Mesodermal cell (in vitro differentiated cells): ENCODE measurements around the gene DOCK2.

Experiments used
- H3K27ac ChIP-seq: 2 replicates; pipeline ENCODE4 v1.7.0; 2013; ENCODE audit warnings: mild to moderate bottlenecking, low read depth, low read length, moderate library complexity; ENCODE audit not compliant: severe bottlenecking
- H3K36me3 ChIP-seq: 2 replicates; pipeline ENCODE4 v1.7.1; 2013; ENCODE audit warnings: mild to moderate bottlenecking, low read length, moderate library complexity; ENCODE audit not compliant: control insufficient read depth, insufficient read depth
- H3K4me1 ChIP-seq: one replicate; pipeline ENCODE4 v1.7.1; 2013; ENCODE audit warnings: mild to moderate bottlenecking, low read length; ENCODE audit not compliant: insufficient read depth, control insufficient read depth, poor library complexity, severe bottlenecking
- H3K4me3 ChIP-seq: 2 replicates; pipeline ENCODE4 v1.7.0; 2013; ENCODE audit warnings: low read length, control low read depth, mild to moderate bottlenecking; ENCODE audit not compliant: insufficient read depth, poor library complexity, severe bottlenecking; ENCODE audit errors: extremely low read depth
- H3K9me3 ChIP-seq: 2 replicates; pipeline ENCODE4 v1.7.1; 2013; ENCODE audit warnings: mild to moderate bottlenecking, low read length, moderate library complexity; ENCODE audit not compliant: control insufficient read depth
- WGBS, 2 experiments: methylation state at CpG; one replicate each; pipeline ENCODE4 v1.1.5; 2013; ENCODE audit warnings: missing lambda C conversion rate in 2 of 2; ENCODE audit not compliant: insufficient coverage in 2 of 2; 5-methylcytosine and 5-hydroxymethylcytosine counted together

The DOCK2 gene

GRCh38 chr5:170103447-170103846 is 466.4 kb downstream of the DOCK2 start:
- no peaks in the 10 kb centered on the region for H3K4me1 ChIP-seq
- H3K36me3 ChIP-seq: no peaks in the 10 kb centered on the region
- H3K9me3 ChIP-seq: peaks cover 5% of the 10 kb centered on the region
- H3K27ac ChIP-seq: no peak overlapping the region
- no peak overlapping the region for H3K4me3 ChIP-seq
- no CpG with 5 or more reads among the region's 1 CpG for WGBS, 2 experiments

DNA sequence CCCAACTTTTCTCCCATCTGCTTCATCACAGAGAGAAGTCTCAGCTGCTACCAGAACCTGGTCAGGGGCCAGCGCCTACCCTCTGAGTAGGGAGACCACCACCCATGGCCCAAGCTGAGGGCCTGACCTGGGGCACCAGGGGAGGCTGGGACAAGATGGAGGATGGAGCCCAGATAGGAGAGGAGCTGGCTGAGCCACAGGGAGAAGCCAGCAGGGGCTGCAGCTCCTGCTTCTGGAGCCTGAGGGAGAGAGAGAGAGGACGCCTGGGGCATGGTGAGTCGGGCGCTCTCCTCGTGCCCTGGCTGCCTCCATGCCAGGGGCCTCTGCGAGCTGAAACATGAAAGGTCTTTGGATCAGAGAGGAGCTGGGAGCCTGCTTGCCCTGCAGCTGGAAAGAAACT is 467.2 kb downstream of the DOCK2 start:
- Histone ChIP-seq H3K4me3 (no peak overlapping the region), H3K27ac (no peak overlapping the region), H3K36me3 (no peaks in the 10 kb centered on the region), H3K4me1 (no peaks in the 10 kb centered on the region), H3K9me3 (peaks cover 1% of the 10 kb centered on the region)
- WGBS, 2 experiments: 91 to 100% methylated on average over 6 of the region's 6 CpGs

GRCh38 chr5:170104710-170105109 is 467.6 kb downstream of the DOCK2 start:
- Histone ChIP-seq H3K4me1 (no peaks in the 10 kb centered on the region), H3K9me3 (no peaks in the 10 kb centered on the region), H3K27ac (no peak overlapping the region), H3K36me3 (no peaks in the 10 kb centered on the region), H3K4me3 (no peak overlapping the region)
- WGBS, 2 experiments: 84 to 87% methylated on average over 5 to 16 of the region's 26 CpGs

DNA sequence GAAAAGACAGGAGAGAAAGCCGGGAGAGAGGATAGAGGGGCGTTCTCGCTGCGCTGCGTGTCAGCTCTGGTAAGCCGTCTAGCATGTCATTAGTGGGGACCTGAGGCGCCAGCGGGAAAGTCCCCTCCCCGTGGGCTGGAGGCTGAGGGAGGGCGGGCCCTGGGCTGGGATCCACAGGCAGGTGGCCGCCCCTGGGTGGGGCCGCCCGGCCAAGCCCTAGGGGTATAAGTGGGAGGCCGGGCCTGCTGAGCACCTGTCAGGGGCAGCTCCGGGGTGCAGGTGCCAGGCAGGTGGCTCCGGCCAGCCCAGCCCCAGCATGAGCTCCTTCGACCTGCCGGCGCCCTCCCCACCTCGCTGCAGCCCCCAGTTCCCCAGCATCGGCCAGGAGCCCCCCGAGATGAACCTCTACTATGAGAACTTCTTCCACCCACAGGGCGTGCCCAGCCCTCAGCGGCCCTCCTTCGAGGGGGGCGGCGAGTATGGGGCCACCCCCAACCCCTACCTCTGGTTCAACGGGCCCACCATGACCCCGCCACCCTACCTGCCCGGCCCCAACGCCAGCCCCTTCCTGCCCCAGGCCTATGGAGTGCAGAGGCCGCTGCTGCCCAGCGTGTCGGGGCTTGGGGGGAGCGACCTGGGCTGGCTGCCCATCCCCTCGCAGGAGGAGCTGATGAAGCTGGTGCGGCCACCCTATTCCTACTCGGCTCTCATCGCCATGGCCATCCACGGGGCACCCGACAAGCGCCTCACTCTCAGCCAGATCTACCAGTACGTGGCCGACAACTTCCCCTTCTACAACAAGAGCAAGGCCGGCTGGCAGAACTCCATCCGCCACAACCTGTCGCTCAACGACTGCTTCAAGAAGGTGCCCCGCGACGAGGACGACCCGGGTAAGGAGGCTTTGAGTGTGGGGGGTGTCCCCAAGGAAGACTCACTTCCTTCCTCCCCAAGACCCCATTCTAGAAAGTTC is 468.9 kb downstream of the DOCK2 start, which contains the start of gene FOXI1:
FOXI1 (plus strand) TSS at position 256 of the 970 bp plus-strand sequence; CDS start at position 317, 61 bp downstream.
- no peaks in the 10 kb centered on the region for H3K36me3 ChIP-seq
- no peak within 1 kb of the TSS for H3K27ac ChIP-seq
- WGBS, 2 experiments: 82 to 88% methylated on average over 17 to 31 of the region's 53 CpGs
- no peaks in the 10 kb centered on the region for H3K9me3 ChIP-seq
- no peak within 1 kb of the TSS for H3K4me3 ChIP-seq
- no peaks in the 10 kb centered on the region for H3K4me1 ChIP-seq

DNA sequence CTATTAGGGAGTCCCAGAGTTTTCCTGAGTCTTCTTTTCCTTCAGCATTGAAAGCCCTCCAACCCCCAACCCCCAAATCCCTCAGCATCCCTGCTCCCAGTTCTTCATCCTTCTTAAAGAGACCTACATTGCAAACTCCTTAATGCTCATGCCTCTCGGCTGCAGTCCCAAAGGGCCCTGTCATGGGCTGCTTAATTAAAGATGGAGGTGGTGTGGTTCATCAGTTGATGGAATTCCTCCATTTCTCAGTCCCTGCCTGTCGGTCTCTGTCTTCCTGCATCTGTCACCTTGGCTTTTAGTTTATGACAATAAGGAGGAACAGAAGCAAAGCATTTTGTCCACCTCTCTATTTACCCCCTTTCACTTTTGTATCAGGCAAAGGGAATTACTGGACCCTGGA is 470.6 kb downstream of the DOCK2 start:
- no CpG with 5 or more reads among the region's 2 CpGs for WGBS, 2 experiments
- Histone ChIP-seq H3K9me3 (no peaks in the 10 kb centered on the region), H3K36me3 (no peaks in the 10 kb centered on the region), H3K4me3 (no peak overlapping the region), H3K4me1 (no peaks in the 10 kb centered on the region), H3K27ac (no peak overlapping the region)

GRCh38 chr5:170108266-170108785 is 471.3 kb downstream of the DOCK2 start:
- H3K36me3 ChIP-seq: no peaks in the 10 kb centered on the region
- no peaks in the 10 kb centered on the region for H3K4me1 ChIP-seq
- no peak overlapping the region for H3K4me3 ChIP-seq
- 93 to 97% methylated on average over 7 to 10 of the region's 12 CpGs for WGBS, 2 experiments
- no peaks in the 10 kb centered on the region for H3K9me3 ChIP-seq
- no peak overlapping the region for H3K27ac ChIP-seq

DNA sequence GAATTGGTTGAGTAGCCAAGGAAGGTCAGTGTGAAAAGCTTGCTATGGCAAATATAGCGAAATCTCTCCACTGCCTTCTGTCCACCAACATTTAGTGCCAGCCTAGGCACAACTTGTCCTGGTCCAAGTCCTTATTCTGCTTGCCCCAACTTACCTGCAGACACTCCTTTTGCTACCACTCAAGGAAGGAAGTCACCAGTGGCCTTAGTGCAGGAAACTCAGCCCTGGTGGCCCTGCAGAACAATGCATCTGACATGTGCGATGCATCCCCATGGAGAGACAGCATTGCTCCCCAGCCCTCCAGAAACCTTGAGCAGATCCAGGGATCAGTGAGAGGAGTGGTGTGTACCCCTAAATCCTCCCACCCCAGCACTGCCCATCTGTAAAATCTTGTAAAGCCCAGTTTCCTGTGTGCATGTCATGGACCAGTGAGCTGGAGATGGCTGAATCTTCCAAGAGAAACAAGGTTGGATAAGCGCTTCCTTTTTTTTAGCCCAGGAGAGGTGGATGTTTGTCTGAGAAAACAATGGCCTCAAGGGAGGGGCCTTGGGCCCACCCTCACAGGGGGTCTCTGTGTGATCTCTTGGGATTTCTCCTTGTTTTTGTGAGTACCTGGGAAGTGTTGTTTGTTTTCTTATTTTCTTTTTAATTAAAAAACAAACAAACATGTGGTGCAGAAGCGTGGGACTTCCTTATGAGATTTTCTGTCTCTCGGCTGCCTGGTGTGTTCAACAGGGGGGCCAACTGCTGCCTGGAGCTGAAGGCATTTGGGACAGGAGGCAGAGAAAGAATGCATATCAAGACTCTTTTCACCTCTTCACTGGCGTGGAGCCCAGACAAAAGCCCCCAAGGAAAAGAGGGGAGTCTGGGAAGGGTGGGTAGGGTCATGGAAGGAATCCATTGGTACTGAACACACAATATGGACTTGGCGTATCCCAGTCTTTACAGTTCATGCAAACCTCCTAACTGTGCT is 472.3 kb downstream of the DOCK2 start:
- H3K27ac ChIP-seq: no peak overlapping the region
- no peaks in the 10 kb centered on the region for H3K4me1 ChIP-seq
- H3K36me3 ChIP-seq: no peaks in the 10 kb centered on the region
- H3K9me3 ChIP-seq: no peaks in the 10 kb centered on the region
- 75 to 94% methylated on average over 2 to 5 of the region's 7 CpGs for WGBS, 2 experiments
- no peak overlapping the region for H3K4me3 ChIP-seq

DNA sequence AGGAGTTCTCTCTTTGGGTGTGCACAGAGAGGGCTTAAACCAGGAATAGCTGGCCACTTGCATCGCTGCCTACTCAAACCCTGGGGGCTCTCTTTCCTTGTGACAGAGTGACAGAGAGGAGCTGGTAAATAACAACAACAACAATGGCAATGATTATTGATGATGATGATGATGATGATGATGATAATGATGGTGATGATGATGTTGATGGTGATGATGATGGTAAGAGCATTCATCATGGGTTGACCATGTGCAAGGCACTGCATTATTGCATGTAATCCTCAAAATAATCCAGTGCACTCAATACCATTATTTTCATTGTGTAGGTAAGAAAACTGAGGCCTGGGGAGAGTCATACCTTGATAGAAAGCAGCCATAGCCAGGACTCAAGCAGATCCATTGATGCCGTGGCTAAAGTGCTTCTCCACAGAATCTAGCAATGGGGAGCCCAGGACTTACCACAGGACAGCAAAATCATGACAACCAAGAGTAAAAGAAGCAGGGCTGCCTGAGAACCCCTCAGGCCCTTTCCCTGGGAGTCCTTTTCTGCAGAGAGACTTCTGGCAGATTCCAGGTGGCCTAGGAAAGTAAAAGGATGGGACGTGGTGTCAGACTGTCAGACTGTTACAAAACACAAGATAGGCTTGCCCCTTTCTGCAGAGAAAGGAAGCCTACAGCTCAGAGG is 473.5 kb downstream of the DOCK2 start:
- Histone ChIP-seq H3K36me3 (no peaks in the 10 kb centered on the region), H3K9me3 (no peaks in the 10 kb centered on the region), H3K27ac (no peak overlapping the region), H3K4me3 (no peak overlapping the region), H3K4me1 (no peaks in the 10 kb centered on the region)
- WGBS, 2 experiments: 43 to 68% methylated on average over 1 to 3 of the region's 3 CpGs

DNA sequence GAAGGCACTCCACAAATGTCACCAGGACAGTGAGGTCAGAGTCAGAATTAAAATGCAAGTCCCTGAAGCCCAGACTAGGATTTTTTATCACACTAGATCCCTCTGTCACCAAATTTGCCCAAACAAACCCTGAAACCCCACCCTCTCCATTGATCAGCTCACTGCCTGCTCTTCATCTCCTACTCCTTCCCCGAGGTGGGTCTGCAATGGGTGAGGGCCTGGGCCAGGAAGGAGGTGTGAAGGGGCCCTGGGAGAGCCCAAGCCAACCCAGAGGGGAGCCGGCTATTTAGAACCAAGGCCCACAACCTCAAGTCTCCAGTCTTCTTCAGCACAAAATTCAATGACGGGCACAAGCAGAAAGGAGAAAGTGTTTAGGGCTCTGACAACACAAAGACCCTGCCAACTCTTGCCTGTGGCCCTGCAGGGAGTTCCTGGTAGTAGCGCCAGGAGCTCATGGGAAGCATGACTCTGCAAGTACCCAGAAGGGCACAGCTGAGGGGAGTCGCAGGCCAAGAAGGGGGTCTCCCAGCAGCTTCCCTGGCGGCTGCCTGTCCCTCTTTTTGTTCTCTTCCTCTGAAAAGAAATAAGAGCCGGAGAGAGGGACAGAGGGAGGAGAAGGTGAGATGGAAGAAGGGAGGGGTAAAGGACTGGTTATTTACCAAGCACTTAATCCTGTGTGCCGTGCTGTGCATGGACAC is 474.2 kb downstream of the DOCK2 start:
- no peaks in the 10 kb centered on the region for H3K9me3 ChIP-seq
- WGBS, 2 experiments: 67 to 83% methylated on average over 6 of the region's 8 CpGs

More for the DNA sequence above, 474.2 kb downstream of the DOCK2 start:
- no peaks in the 10 kb centered on the region for H3K4me1 ChIP-seq
- H3K36me3 ChIP-seq: no peaks in the 10 kb centered on the region
- no peak overlapping the region for H3K27ac ChIP-seq
- no peak overlapping the region for H3K4me3 ChIP-seq
